HG03521 (cell line): ENCODE results near the gene FBXO41.

Experiments used
- ATAC-seq: cut with Tn5 transposase; IDR thresholded peaks from one replicate; pipeline ENCODE4 v1.9.1; 2021; ENCODE audit warnings: mild to moderate bottlenecking, moderate library complexity; ENCODE audit not compliant: unreplicated experiment

The FBXO41 gene

GRCh38 chr2:73284296-73285158 lies at the start of gene FBXO41:
Gene FBXO41, minus strand, starts transcription at chr2:73284478. Its CDS starts 14,848 bp downstream, at chr2:73269630.
- peak; percentile 77 for ATAC-seq

GRCh38 chr2:73334045-73334444 lies 49.8 kb upstream of the FBXO41 start:
- no peak for ATAC-seq

- no peak for ATAC-seq
Measured at GRCh38 chr2:73333564-73333963, 49.3 kb upstream of the FBXO41 start.

GRCh38 chr2:73324126-73324725 lies 39.9 kb upstream of the FBXO41 start:
- no peak for ATAC-seq

GRCh38 chr2:73323551-73323950 lies 39.3 kb upstream of the FBXO41 start:
- ATAC-seq = no peak

GRCh38 chr2:73314441-73314840 lies 30.2 kb upstream of the FBXO41 start:
- ATAC-seq = no peak

GRCh38 chr2:73307720-73308119 lies 23.4 kb upstream of the FBXO41 start:
- ATAC-seq = no peak

- no peak for ATAC-seq
Measured at GRCh38 chr2:73301636-73302035, 17.4 kb upstream of the FBXO41 start.

GRCh38 chr2:73300926-73301325 lies 16.6 kb upstream of the FBXO41 start:
- ATAC-seq = no peak

- ATAC-seq = no peak
Measured at GRCh38 chr2:73297586-73297985, 13.3 kb upstream of the FBXO41 start.

- ATAC-seq = no peak
Measured at GRCh38 chr2:73297151-73297559, 12.9 kb upstream of the FBXO41 start.

GRCh38 chr2:73295751-73296400 lies 11.6 kb upstream of the FBXO41 start:
- ATAC-seq = no peak

GRCh38 chr2:73294239-73294638 lies 10.0 kb upstream of the FBXO41 start:
- ATAC-seq = no peak

GRCh38 chr2:73293534-73294171 lies 9.4 kb upstream of the FBXO41 start, which contains the start of gene EGR4:
Gene EGR4, minus strand, starts transcription at chr2:73293548. Its CDS starts 231 bp downstream, at chr2:73293317.
- ATAC-seq = peak; percentile 94

- ATAC-seq = no peak
Measured at GRCh38 chr2:73292906-73293533, 8.7 kb upstream of the FBXO41 start.

GRCh38 chr2:73292316-73292905 lies 8.1 kb upstream of the FBXO41 start:
- ATAC-seq = no peak

GRCh38 chr2:73291461-73292315 lies 7.4 kb upstream of the FBXO41 start:
- ATAC-seq = no peak

GRCh38 chr2:73291093-73291460 lies 6.8 kb upstream of the FBXO41 start:
- no peak for ATAC-seq

GRCh38 chr2:73290049-73290839 lies 6.0 kb upstream of the FBXO41 start:
- no peak for ATAC-seq
